ENCODE measurements around the gene ZNF606. TPM values are rescaled to one million over a fixed set of nuclear protein-coding genes. Genes with fewer than 3 reads are reported as not detected.
A peak's percentile ranks its signal among the peaks of the same experiment; 100 is the strongest.

ZNF606 gene
- 1 to 10 TPM; 4.5 to 4.7 TPM for total RNA-seq

DNA sequence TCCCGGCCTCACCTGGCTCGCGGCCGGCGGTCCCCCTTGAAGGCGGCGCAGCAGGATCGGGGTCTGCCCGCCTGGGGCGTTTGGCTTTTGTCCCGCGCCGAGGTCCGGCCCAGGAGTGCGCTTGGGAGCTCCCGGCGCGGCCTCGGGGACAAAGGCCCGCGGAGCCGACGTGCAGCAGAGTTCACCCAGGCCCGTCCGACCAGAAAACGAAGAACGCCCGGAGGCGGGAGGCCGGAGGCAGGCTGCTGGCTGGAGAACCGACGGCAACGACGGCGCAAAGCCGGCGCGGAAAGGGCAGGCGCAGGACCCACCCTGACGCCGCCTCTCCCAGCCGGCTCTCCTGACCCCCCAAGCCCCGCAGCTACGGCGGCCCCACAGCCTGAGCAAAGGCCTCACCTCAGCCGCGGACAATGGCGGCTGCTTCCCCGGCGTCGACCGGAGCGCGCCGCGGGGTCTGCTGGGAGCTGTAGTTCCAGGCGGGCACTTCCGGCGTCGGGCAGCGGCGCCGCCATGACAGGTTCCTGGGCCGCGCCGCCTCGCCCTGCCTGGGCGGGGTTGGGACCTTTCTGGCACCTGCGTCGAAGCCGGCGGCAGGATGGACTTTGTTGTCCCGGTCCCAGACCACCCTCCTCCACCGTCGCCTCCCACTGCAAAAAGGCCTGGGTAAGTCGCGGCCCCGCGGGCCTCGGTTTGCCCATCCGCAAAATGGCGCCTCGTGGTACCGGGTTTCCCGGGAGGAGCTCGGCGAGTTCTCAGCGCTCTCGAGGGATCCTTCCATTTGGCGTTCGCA, at the start of gene ZNF606:
Gene ZNF606, minus strand, starts transcription at position 437 of the 790 bp plus-strand sequence. CDS start 1,501 bp downstream, outside the sequence.
- Mint-ChIP-seq H3K36me3 (ENCODE audit: low read depth) (peaks cover 91% of the 10 kb centered on the region), H3K4me3 (peak within 1 kb of the TSS; percentile 81), H3K4me1 (ENCODE audit: low read depth) (peaks cover 29% of the 10 kb centered on the region), H3K9me3 (peaks cover 56% of the 10 kb centered on the region), H3K27me3 (ENCODE audit: low read depth) (no peaks in the 10 kb centered on the region), H3K27ac (peak within 1 kb of the TSS; percentile 79)
- peak; percentile 86 for DNase-seq
- CTCF ChIA-PET: interaction anchor here (0.6 kb wide), 1 partner anchor 150 kb away, joined by 3 read pairs; no protein-coding TSS in a partner anchor
- intact Hi-C loops (cut with micrococcal nuclease): loop anchor here (1.0 to 5.0 kb wide), 8 partner anchors 56 to 810 kb away; partner anchors contain the start of genes ZNF256, ZNF264, ZNF460 and ZNF772

DNA sequence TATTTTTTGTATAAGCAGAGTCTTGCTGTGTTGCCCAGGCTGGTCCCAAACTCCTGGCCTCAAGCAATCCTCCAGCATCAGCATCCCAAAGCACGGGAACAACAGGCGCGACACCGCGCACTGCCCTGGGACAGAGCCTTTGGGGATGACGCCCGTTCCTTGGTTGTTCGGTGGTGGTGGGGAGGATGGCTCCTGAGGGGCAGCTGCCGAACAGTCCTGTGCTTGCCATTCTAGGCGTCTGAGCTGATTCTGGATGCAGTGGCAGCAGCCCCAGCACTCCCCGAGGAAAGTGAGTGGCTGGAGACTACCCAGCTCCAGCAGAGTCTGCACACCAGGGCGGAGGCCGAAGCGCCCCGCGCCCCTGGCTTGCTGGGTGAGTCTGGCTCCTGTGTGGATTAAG, 49.6 kb upstream of the ZNF606 start:
- Mint-ChIP-seq H3K4me1 (ENCODE audit: low read depth) (no peaks in the 10 kb centered on the region), H3K27ac (no peak overlapping the region), H3K36me3 (ENCODE audit: low read depth) (peaks cover 24% of the 10 kb centered on the region), H3K4me3 (no peak overlapping the region), H3K9me3 (peaks cover 44% of the 10 kb centered on the region), H3K27me3 (ENCODE audit: low read depth) (peaks cover 21% of the 10 kb centered on the region)
- CTCF ChIA-PET: no interaction called here
- no peak for DNase-seq
- intact Hi-C loops (cut with micrococcal nuclease): no loop called here

DNA sequence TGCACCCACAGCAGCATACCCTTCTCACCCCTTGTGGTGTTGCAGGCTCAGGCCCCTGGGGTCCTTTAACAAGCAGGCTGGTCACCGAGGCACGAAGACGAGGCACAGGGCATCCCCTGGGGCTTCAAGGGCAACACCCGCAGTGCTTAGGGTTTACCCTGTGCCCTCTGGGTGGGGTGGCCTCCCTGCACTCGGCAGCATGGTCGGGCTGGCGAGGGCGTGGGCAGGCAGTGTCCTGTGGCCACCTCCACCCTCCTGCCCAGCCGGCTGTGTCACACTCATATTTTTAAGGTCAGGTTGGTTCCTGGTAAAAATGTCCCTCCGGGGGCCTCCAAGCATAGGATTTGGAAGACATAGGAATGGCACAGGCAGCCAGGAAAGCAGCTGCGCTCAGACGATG, 45.1 kb upstream of the ZNF606 start:
- Mint-ChIP-seq H3K27ac (no peak overlapping the region), H3K36me3 (ENCODE audit: low read depth) (peaks cover 14% of the 10 kb centered on the region), H3K4me1 (ENCODE audit: low read depth) (no peaks in the 10 kb centered on the region), H3K27me3 (ENCODE audit: low read depth) (no peaks in the 10 kb centered on the region), H3K9me3 (peaks cover 50% of the 10 kb centered on the region), H3K4me3 (no peak overlapping the region)
- no peak for DNase-seq
- CTCF ChIA-PET: no interaction called here
- intact Hi-C loops (cut with micrococcal nuclease): no loop called here

DNA sequence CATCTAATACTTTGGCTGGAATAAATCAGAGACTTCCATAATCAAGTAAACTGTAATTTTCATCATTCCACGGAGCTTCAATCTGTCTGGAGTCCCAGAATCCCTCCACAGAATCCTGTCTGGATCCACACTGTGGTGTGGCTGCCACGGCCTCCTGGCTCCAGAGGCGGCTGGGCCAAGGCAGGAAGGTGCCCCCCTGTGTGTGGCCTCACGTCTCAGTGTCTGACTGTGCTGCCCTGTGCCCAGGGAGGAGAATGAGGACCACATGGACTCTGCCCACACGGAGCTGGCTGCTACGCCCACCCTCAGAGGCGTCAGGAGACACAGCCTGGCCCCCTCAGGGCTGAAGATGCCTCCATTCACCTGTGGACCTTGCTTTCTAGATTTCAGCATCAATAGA, 44.2 kb upstream of the ZNF606 start:
- Mint-ChIP-seq H3K36me3 (ENCODE audit: low read depth) (peaks cover 16% of the 10 kb centered on the region), H3K27me3 (ENCODE audit: low read depth) (no peaks in the 10 kb centered on the region), H3K27ac (no peak overlapping the region), H3K9me3 (peaks cover 52% of the 10 kb centered on the region), H3K4me3 (no peak overlapping the region), H3K4me1 (ENCODE audit: low read depth) (no peaks in the 10 kb centered on the region)
- DNase-seq: no peak
- intact Hi-C loops (cut with micrococcal nuclease): no loop called here
- CTCF ChIA-PET: no interaction called here

DNA sequence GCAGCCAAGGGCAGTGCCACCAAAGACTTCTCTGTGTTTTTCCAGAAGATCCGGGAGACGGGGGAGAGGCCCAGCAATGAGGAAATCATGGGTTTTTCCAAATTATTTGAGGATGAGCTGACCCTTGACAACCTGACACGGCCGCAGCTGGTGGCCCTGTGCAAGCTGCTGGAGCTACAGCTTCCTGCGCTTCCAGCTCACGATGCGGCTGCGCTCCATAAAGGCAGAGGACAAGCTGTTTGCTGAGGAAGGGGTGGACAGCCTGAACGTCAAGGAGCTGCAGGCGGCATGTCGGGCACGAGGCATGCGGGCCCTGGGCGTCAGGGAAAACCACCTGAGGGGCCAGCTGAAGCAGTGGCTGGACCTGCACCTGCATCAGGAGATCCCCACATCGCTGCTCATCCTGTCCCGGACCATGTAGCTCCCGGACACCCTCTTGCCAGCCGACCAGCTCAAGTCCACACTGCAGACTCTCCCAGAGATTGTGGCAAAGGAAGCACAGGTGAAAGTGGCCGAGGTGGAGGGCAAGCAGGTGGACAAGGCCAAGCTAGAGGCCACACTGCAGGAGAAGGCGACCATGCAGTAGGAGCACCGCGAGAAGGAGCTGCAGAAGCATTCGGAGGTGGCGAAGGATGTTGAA, 42.9 kb upstream of the ZNF606 start:
- CTCF ChIA-PET: no interaction called here
- peaks cover 22% of the 10 kb centered on the region for H3K36me3 Mint-ChIP-seq (ENCODE audit: low read depth)
- no peak for DNase-seq
- H3K9me3 Mint-ChIP-seq: peaks cover 52% of the 10 kb centered on the region
- no peaks in the 10 kb centered on the region for H3K27me3 Mint-ChIP-seq (ENCODE audit: low read depth)
- intact Hi-C loops (cut with micrococcal nuclease): no loop called here
- no peaks in the 10 kb centered on the region for H3K4me1 Mint-ChIP-seq (ENCODE audit: low read depth)
- H3K27ac Mint-ChIP-seq: no peak overlapping the region
- H3K4me3 Mint-ChIP-seq: no peak overlapping the region

DNA sequence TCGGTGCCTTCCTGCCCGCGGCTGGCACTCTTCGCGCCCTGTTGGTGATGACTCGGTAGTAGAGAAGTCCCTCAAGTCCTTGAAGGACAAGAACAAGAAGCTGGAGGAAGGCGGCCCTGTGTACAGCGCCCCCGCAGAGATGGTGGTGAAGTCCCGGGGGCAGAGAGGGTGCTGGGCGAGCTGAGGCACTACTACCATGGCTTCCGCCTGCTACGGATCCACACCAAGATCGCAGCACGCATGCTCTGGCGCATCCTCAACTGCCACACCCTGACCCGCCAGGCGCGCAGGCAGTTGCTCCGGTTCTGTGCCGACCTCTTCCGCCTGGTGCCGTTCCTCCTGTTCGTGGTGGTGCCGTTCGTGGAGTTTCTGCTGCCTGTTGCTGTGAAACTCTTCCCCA, 42.3 kb upstream of the ZNF606 start:
- no peak for DNase-seq
- intact Hi-C loops (cut with micrococcal nuclease): no loop called here
- Mint-ChIP-seq H3K27ac (no peak overlapping the region), H3K4me1 (ENCODE audit: low read depth) (no peaks in the 10 kb centered on the region), H3K27me3 (ENCODE audit: low read depth) (no peaks in the 10 kb centered on the region), H3K9me3 (peaks cover 54% of the 10 kb centered on the region), H3K36me3 (ENCODE audit: low read depth) (peaks cover 24% of the 10 kb centered on the region), H3K4me3 (no peak overlapping the region)
- CTCF ChIA-PET: interaction anchor here (0.5 kb wide), 1 partner anchor 401 kb away, joined by 3 read pairs; no protein-coding TSS in a partner anchor

DNA sequence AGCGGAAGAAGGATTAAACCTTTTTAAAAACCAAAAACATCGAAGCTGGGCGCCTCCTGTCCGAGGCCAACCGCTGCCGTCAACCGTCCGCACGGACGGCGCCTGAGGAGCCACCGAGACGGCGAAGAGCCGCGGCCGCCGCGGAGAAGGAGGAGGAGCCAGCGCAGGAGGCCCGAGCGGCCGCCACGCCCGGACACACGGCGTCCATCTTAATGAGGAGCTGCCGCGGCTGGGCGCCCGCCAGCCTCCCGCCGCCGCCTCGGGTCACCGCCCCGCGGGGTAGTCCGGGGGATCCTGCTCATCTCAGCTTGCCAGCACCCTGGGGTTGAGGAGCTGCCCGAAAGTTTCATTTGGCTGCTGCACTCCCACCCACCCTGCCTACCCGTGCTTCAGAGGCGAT, 41.8 kb upstream of the ZNF606 start:
- Mint-ChIP-seq H3K4me1 (ENCODE audit: low read depth) (no peaks in the 10 kb centered on the region), H3K9me3 (peaks cover 50% of the 10 kb centered on the region), H3K27me3 (ENCODE audit: low read depth) (no peaks in the 10 kb centered on the region), H3K27ac (no peak overlapping the region), H3K4me3 (no peak overlapping the region), H3K36me3 (ENCODE audit: low read depth) (peaks cover 24% of the 10 kb centered on the region)
- CTCF ChIA-PET: interaction anchor here (0.5 kb wide), 1 partner anchor 400 kb away, joined by 3 read pairs; no protein-coding TSS in a partner anchor
- DNase-seq: no peak
- intact Hi-C loops (cut with micrococcal nuclease): no loop called here

DNA sequence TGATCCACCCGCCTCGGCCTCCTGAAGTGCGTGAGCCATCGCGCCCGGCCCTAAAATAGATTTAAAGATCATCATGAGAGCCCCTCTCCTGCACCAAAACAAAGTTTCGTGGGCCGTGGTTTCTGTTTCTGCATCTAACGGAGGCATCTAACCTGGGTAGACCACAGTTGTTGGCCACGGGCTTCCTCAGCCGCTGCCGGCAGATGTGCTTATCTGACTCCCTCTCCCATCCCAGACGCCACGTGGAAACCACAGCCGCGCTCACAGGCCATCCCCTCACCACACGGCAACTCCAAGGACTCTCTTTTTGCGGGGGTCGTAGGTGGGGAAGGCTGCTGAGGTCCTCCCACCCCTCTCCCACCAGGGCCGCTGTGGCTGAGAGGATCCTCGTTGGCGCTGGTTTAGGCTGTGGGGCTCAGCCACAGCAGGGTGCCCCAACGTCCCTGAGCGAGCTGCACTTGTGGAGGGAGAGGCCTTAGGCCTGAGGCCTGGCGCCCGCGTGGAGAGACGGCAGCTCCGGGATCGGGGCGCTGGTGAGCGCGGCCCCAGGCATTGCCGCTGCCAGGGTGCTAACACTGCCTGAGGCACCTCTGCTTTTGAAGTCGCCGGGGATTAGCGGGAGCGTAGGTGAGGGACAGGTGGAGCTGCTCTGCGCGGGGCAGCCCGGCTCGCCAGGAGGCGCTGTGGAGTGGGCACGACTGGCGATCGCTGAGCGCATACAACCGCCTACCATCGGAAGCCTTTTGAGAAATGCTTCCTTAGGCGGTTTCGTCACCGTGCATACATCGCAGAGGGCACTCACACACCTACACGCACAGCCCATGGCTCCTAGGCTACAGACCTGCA, 40.1 kb upstream of the ZNF606 start:
- DNase-seq: no peak
- Mint-ChIP-seq H3K9me3 (peaks cover 46% of the 10 kb centered on the region), H3K36me3 (ENCODE audit: low read depth) (peaks cover 25% of the 10 kb centered on the region), H3K4me3 (no peak overlapping the region), H3K27me3 (ENCODE audit: low read depth) (peaks cover 2% of the 10 kb centered on the region), H3K27ac (no peak overlapping the region), H3K4me1 (ENCODE audit: low read depth) (no peaks in the 10 kb centered on the region)
- intact Hi-C loops (cut with micrococcal nuclease): no loop called here
- CTCF ChIA-PET: interaction anchor here (0.7 kb wide), 1 partner anchor 55 kb away, joined by 4 read pairs; no protein-coding TSS in a partner anchor

DNA sequence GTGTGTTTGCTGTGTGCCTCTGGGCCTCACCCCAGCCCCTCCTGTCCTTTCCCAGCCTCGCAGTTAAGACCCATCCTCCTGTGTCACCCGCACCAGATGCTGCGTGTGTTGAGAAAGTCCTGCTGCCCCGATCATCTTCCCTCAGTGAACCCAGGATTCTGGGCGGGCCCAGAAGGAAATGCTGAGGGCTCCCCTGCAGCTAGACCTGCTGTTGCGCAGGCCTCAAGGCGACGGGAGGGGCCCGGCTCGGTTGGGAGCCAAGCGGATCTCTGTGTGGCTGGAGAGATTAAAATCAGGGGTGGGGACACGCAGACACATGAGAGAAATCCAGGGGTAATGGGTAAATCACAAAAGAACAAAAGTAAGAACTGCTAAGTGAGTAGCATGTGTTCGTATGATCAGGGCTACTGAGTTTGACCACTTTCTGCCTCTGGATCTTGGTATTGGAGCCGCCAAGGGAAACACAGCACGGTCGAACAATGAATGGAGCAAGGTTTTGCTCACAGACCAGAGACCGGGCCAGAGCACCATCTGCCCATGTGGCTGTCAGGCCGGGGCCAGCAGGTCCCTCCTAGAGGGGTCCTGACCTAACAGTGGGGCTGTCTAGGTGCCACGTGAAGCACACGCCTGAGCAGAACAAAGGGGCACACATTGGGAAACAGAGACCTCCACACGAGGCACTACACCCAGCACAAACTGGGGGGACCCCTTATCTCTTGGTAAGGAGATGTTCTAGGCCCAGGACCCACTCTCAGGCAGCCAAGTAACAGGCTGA, 38.3 kb upstream of the ZNF606 start:
- Mint-ChIP-seq H3K27ac (no peak overlapping the region), H3K4me1 (ENCODE audit: low read depth) (no peaks in the 10 kb centered on the region), H3K4me3 (no peak overlapping the region), H3K9me3 (peaks cover 45% of the 10 kb centered on the region), H3K36me3 (ENCODE audit: low read depth) (peaks cover 32% of the 10 kb centered on the region), H3K27me3 (ENCODE audit: low read depth) (peaks cover 12% of the 10 kb centered on the region)
- CTCF ChIA-PET: no interaction called here
- intact Hi-C loops (cut with micrococcal nuclease): no loop called here
- DNase-seq: no peak

DNA sequence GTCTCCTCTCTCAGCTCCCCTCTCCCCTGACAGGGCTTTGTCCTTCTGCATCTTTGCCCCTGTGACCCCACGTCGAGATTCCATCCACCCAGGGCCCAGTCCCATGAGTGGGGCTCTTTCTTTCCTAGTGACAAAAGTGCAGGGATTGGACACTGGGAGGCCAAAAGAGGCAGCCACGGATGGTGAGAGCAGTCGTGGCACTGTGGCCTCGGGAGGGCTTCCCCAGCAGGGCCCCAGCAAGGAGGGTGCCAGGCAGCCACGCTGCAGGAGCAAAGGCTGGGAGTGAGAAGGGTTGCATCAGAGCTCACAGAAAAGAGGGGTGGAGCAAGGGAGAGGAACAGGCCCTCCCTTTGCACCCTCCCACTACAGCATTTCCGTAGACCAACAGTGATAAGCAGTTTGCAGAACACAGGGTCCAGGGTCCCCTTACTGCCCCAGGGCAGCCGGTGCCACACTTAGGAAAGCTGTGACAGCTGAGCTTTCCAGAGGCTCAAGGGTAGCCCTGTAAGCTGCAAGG, 36.1 kb upstream of the ZNF606 start:
- H3K36me3 Mint-ChIP-seq (ENCODE audit: low read depth): peaks cover 41% of the 10 kb centered on the region
- intact Hi-C loops (cut with micrococcal nuclease): no loop called here
- no peak for DNase-seq
- no peak overlapping the region for H3K27ac Mint-ChIP-seq
- H3K9me3 Mint-ChIP-seq: peaks cover 51% of the 10 kb centered on the region
- peaks cover 25% of the 10 kb centered on the region for H3K27me3 Mint-ChIP-seq (ENCODE audit: low read depth)
- CTCF ChIA-PET: no interaction called here
- H3K4me1 Mint-ChIP-seq (ENCODE audit: low read depth): peaks cover 4% of the 10 kb centered on the region
- no peak overlapping the region for H3K4me3 Mint-ChIP-seq

DNA sequence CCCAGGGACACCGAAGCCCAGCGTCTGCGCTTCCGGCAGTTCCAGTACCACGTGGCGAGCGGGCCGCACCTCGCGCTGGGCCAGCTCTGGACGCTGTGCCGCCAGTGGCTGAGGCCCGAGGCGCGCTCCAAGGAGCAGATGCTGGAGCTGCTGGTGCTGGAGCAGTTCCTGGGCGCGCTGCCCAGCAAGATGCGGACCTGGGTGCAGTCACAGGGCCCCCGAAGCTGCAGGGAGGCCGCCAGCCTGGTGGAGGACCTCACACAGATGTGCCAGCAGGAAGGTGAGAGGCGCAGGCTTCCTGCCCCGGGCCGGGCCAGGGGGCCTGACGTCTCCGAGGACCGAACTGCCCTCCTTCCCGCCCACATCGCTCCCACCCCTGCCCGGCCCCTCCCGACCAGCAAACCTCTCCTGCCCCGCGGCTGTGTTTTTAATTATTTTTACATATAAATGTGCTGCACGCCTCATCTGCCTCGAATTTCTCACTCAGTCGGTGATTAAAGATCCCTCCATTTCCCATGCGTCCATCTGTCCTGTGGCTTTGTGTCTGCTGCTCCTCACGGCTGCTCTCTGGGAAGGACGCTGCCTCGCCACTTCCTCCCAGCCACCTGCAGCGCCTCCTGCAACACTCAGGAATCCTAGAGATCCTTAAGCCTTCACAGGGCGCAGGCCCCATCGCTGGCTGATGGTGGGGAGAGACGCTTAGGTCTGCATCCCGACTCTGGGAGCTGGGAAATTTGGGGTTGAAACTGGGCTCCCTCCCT, 35.5 kb upstream of the ZNF606 start:
- Mint-ChIP-seq H3K27ac (no peak overlapping the region), H3K36me3 (ENCODE audit: low read depth) (peaks cover 38% of the 10 kb centered on the region), H3K27me3 (ENCODE audit: low read depth) (peaks cover 29% of the 10 kb centered on the region), H3K9me3 (peaks cover 46% of the 10 kb centered on the region), H3K4me3 (no peak overlapping the region), H3K4me1 (ENCODE audit: low read depth) (peaks cover 4% of the 10 kb centered on the region)
- DNase-seq: no peak
- intact Hi-C loops (cut with micrococcal nuclease): no loop called here
- CTCF ChIA-PET: no interaction called here
